Omental fat pad (tissue), 4 donors: ENCODE data around the gene DEGS2. TPM values are rescaled to one million over a fixed set of nuclear protein-coding genes. Genes with fewer than 3 reads are reported as not detected.

ENCODE experiments used
- ATAC-seq: fragments of 150-250 bp; one replicate; pipeline ENCODE4 v1.9.1; 2016; ENCODE audit warnings: mild to moderate bottlenecking, moderate library complexity; ENCODE audit not compliant: low FRiP score
- DNase-seq: peaks from one replicate; pipeline ENCODE4 v3.0.0-alpha.2; 2019; ENCODE audit warnings: low spot score
- total RNA-seq, 4 donors: library from RNA; depleted of rRNA; stranded (reverse); fragments of >200 nt; gene quantifications; one replicate each; pipeline ENCODE4 v1.1.0, GENCODE V29; 2016
- TF ChIP-seq, protein P1 (sequence below), 3 donors: fragments of 450-650 bp; IDR thresholded peaks; one replicate each; pipeline ENCODE4 v1.5.1; 2016 to 2017; ENCODE audit warnings: antibody characterized with exemption in 3 of 3, mild to moderate bottlenecking in 3 of 3, moderate library complexity in 2 of 3

The DEGS2 gene
- total RNA-seq, 4 donors from 2014 or later: 0.19 to 0.79 (median 0.19) TPM; not detected in 1

DNA sequence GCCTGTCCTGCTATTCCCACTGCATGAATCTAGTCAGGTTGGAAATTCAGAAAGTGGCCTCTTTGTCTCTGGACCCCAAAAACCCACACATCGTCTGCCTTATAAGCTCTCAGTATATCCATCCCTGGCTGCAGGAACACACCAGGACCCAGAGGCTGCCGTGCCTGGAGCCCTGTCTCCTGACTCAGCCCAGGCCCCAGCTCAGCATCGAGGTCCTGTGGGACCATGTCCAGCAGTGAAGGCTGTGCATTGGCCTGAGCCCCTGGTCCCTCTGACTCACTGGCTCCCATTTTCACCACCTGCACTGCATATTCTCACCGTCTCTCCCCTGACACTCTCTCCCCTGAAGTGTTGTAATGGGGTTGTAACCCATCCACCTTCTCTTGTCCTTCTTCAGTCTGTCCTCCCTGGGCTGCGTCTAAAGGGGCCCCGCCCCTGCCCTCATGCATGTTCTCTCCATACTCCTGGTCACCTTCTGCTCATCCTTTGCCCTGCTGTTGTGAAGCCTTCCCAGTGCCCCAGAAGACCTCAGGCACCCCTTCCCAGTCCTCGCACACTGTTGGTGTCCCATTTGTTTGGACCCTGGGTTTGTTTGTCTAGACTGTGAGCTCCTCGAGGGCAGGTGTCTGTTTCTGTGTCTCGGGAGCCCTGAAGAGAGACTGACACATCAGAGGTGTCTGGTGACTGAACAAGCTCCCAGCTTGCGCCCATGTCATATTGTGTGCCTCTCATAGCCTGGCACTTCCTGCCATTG, 50.4 kb downstream of the DEGS2 start:
- TF ChIP-seq, protein P1, sequence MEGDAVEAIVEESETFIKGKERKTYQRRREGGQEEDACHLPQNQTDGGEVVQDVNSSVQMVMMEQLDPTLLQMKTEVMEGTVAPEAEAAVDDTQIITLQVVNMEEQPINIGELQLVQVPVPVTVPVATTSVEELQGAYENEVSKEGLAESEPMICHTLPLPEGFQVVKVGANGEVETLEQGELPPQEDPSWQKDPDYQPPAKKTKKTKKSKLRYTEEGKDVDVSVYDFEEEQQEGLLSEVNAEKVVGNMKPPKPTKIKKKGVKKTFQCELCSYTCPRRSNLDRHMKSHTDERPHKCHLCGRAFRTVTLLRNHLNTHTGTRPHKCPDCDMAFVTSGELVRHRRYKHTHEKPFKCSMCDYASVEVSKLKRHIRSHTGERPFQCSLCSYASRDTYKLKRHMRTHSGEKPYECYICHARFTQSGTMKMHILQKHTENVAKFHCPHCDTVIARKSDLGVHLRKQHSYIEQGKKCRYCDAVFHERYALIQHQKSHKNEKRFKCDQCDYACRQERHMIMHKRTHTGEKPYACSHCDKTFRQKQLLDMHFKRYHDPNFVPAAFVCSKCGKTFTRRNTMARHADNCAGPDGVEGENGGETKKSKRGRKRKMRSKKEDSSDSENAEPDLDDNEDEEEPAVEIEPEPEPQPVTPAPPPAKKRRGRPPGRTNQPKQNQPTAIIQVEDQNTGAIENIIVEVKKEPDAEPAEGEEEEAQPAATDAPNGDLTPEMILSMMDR (IDR thresholded peaks at IDR 0.05): no peak
- ATAC-seq (no peak), DNase-seq (no peak)

DNA sequence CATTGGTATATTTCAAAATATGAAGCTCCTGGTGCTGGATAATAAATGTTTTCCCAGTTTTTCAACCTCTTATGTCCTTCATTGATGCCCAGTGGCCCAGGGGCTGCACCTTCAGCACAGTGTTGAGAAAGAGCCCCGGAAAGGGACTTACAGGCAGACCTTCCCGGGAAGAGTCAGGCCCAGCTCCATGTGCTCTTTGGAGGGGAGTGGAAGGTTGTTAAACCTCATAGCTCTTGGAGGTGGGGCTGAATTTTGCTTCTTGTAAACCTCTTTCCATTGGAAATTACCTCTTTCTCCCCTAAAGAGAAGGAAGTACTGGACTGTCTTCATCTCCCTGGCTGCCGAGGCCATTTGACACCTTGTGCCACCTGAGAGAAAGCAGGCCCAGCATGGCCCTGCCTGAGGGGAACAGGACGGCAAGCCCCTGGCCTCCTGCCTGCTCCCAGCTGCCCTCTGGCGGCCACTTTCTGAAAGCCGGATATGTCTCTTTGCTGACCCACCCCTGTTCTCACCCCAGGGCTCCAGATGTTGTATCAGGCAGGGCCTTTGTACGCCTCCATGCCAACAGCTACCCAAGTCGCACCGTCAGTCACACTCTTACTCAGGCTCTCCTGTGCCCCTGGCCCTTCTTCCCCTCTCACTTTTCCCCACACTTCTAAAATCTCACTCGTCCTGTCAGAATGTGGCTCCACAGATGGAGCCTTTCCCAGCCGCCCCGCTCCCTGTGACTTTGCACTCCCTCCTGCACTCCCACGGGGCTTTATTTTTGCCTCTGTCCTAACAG, 51.2 kb downstream of the DEGS2 start:
- TF ChIP-seq, protein P1 (IDR thresholded peaks at IDR 0.05): peak in 1 of 3 donors; percentile 50
- ATAC-seq (peak; percentile 59), DNase-seq (peak; percentile 90)

DNA sequence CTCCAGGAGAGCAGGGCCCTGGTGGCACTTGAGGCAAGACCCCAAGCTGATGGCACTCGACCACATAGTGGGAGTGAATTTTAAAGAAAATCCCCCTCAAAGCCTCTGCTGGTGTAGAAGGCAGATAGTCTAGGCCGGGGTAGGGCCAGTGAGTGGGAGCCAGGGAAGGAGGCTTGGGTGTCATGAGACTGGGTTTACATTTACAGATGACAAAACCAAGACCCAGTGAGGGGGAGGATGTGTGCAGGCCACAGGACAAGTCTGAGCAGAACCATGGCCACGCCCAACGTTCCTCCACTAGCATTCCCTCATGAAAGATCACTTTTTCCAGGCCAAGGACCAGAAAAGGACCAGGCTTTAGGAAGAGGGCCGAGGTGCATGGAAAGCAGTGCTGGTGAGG, 52.2 kb downstream of the DEGS2 start:
- no peak for DNase-seq
- no peak for ATAC-seq
- TF ChIP-seq, protein P1 (IDR thresholded peaks at IDR 0.05): no peak

DNA sequence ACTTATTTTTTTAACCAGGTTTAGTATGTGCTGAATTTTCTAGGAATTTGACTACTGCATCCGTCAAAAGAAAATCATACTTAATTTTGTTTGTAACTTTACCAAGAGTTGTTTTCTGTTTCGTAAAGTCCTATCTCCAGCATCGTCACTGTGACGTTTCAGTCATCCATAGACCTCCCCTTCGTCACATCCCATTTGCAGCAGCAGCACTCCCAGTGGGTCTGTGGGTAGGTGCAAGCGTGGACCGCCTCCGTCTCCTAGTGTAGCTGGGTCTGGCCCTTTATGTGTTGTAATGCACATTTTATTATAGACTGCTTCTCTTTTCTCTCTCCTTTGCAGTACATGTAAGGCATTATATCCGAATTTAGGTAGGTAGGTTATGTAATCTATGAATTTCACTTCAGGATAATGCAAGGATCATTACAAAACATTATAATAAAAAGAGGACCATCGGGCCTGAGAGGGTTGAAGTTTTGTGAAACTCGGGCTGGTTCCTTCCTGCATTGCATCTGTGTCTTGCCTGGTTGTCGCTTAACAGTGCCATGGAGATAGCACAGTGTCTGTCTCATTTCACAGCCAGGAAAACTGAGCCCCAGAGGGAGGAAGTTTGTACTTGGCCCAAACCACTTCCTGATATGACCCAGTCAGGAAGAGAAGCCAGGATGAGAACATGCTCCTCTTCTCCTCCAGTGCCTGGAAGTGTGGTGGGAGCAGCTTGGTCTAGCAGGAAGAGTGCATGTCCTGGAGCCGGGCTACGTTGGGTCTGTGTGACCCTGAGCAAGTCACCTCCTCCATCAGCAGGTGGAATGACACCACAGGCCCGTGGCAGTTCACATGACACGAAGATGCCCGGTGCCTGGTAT, 53.0 kb downstream of the DEGS2 start:
- TF ChIP-seq, protein P1 (IDR thresholded peaks at IDR 0.05): no peak
- no peak for ATAC-seq
- DNase-seq: no peak

DNA sequence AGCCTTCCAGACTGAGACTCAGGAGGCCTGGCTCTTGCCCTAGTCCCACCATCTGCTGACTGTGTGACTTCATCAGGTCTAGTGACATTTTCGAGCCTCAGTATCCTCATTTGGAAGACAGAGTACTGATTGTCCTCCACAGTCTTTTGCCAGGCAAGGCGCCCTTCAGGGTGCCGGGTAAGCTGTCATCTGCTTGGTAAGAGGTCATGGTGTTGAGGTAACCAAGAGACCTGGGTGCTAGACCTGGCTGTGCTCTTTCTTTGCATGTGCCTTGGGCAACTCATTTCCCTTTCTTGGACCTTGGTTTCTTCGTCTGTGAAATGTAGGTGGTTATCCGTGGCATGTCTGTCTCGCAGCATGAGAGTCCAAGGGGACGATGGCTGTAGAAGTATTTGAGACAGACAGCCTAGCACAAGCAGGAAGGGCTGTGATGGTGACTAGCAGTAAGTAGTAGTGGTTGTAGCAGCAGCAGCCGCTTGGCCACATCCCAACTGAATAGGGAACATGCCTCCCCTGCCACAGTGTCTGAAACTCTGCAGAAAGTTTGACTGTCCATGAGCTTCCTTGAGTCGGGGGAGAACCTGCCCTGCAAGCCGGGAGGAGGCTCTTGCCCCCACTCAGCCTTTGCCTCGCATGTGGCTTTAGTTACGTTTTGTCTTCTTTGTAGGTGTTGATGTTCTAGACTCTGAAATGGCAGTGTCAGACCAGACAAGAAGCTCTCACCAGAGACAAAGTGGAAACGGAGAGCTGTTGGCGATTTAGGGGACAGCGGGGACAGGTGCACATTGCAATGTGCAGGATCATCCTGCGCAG, 53.9 kb downstream of the DEGS2 start:
- DNase-seq: no peak
- TF ChIP-seq, protein P1 (IDR thresholded peaks at IDR 0.05): no peak
- no peak for ATAC-seq
